ENCODE results near the gene SLC2A10.
A peak's percentile ranks its signal among the peaks of the same experiment; 100 is the strongest.

Gene SLC2A10

GRCh38 chr20:46682063-46682821 lies 27.2 kb upstream of the SLC2A10 start:
- DNase-seq = no peak

- no peak for DNase-seq
These were observed 26.3 kb upstream of the SLC2A10 start for GRCh38 chr20:46683011-46683667.

GRCh38 chr20:46683668-46683938 lies 25.8 kb upstream of the SLC2A10 start:
- DNase-seq = no peak

- DNase-seq = peak; percentile 69
These were observed 25.3 kb upstream of the SLC2A10 start for GRCh38 chr20:46683939-46684750.

- DNase-seq = no peak
These were observed 21.0 kb upstream of the SLC2A10 start for GRCh38 chr20:46688151-46689081.

- peak; percentile 91 for DNase-seq
These were observed 20.2 kb upstream of the SLC2A10 start, which contains the start of gene TP53RK for GRCh38 chr20:46689082-46689753. TP53RK (minus strand) TSS chr20:46689444; CDS start chr20:46689414, 30 bp downstream.

GRCh38 chr20:46689754-46690085 lies 19.7 kb upstream of the SLC2A10 start:
- DNase-seq = no peak

GRCh38 chr20:46690219-46691106 lies 19.0 kb upstream of the SLC2A10 start:
- DNase-seq = no peak

- no peak for DNase-seq
These were observed 18.3 kb upstream of the SLC2A10 start for GRCh38 chr20:46691196-46691595.

- DNase-seq = no peak
These were observed 15.0 kb upstream of the SLC2A10 start for GRCh38 chr20:46694484-46694883.

- DNase-seq = no peak
These were observed 13.6 kb upstream of the SLC2A10 start for GRCh38 chr20:46695892-46696291.

GRCh38 chr20:46696791-46697279 lies 12.6 kb upstream of the SLC2A10 start:
- DNase-seq = no peak

- DNase-seq = no peak
These were observed 10.7 kb upstream of the SLC2A10 start for GRCh38 chr20:46698788-46699187.

- DNase-seq = no peak
These were observed 9.6 kb upstream of the SLC2A10 start for GRCh38 chr20:46699651-46700359.

- no peak for DNase-seq
These were observed 9.0 kb upstream of the SLC2A10 start for GRCh38 chr20:46700481-46700880.

GRCh38 chr20:46701057-46701456 lies 8.4 kb upstream of the SLC2A10 start:
- no peak for DNase-seq

GRCh38 chr20:46701556-46701955 lies 7.9 kb upstream of the SLC2A10 start:
- DNase-seq = no peak

GRCh38 chr20:46701986-46702385 lies 7.5 kb upstream of the SLC2A10 start:
- DNase-seq = no peak

- DNase-seq = no peak
These were observed 6.8 kb upstream of the SLC2A10 start for GRCh38 chr20:46702447-46703203.

GRCh38 chr20:46703435-46703834 lies 6.0 kb upstream of the SLC2A10 start:
- no peak for DNase-seq

Measured in NCI-H1105 (cell line).